Germinal center (tissue), 1 donor: Measurements from ENCODE around the gene ZDHHC23.

Experiments used
- DNase-seq: peaks from one replicate; pipeline ENCODE4 v3.0.0; 2012; ENCODE audit warnings: mixed read lengths, low spot score

Gene ZDHHC23

DNA sequence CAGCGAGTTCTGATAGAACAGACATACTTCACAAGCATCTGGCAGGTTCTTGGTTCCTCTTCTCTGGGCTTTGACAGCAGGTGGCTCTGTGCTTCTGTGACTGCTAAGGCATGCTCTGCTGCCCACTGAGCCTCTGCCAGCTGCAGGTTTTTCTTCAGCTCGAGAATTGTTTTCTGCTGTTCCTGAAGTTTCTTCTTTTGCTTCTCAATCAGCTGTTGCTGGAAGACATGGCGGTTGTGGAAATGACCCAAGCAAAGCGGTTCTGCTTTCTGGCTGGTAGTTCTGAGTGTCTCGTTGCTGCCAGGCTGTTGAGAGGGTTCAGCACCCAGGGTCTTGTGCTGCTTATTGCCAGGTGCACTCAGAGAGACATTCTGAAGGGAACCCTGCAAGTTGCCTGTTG, 57.7 kb downstream of the ZDHHC23 start:
- peak; percentile 79 for DNase-seq

DNA sequence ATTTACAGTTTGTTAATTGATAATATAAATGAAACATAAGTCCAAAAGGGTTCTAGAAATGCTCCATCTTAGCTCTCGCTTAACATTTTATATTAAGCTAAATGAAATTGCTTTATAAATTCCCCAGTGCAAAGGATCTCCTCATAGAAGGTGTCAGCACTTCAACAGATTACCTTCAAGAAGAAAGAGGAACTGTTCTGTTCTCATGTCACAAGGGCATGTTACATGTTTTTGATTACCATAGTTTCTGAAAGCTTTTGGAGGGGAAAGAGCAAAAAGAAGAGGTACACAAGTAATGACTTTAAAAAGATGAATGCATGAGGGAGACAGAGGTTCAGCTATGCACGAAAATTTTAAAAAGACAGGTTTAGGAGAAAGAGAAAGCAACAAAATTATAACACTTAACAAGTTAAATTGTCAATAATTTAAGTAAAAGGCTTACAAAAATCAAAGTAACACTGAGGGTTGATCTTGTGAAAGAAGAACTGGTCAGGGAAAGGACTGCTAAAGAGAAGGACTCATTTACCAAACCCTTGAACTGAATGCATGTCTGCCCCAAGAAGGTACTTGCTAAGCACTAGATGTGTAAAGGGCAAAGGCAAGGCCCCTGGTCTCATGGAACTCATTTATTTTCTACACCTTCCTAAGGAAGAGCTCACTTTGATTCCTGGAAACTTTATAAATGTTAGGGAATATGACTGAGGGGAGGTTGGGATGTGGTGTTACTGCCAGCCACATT, 63.4 kb downstream of the ZDHHC23 start:
- DNase-seq, result peak; percentile 14
